DMS 273 (cell line): Measurements from ENCODE around the gene WDHD1.
"Not testable (repeated sequence)": the region's sequence is repeated elsewhere in the genome, so short reads cannot be mapped to it uniquely, and the experiment has no call there.

Experiments used
- DNase-seq: peaks from one replicate; lab custom pipeline; 2025; ENCODE audit not compliant: unreplicated experiment; lab: John Stamatoyannopoulos, UW

WDHD1 gene

GRCh38 chr14:54908973-54909372 lies 117.9 kb downstream of the WDHD1 start:
- DNase-seq = not testable (repeated sequence)

- DNase-seq = no peak
Measured at GRCh38 chr14:54908190-54908589, 118.7 kb downstream of the WDHD1 start.

GRCh38 chr14:54906075-54906474 lies 120.8 kb downstream of the WDHD1 start:
- no peak for DNase-seq

GRCh38 chr14:54902521-54903420 lies 124.1 kb downstream of the WDHD1 start, which contains the start of gene GCH1:
GCH1 (minus strand) TSS chr14:54902826; CDS start chr14:54902663, 163 bp downstream.
- DNase-seq = peak; percentile 91

GRCh38 chr14:54902143-54902520 lies 124.8 kb downstream of the WDHD1 start:
- DNase-seq = peak; percentile 85

GRCh38 chr14:54901380-54902142 lies 125.3 kb downstream of the WDHD1 start:
- DNase-seq = no peak

GRCh38 chr14:54899573-54899972 lies 127.3 kb downstream of the WDHD1 start:
- no peak for DNase-seq

- not testable (repeated sequence) for DNase-seq
Measured at GRCh38 chr14:54897809-54898555, 128.9 kb downstream of the WDHD1 start.

GRCh38 chr14:54895683-54896082 lies 131.2 kb downstream of the WDHD1 start:
- DNase-seq = no peak

- DNase-seq = no peak
Measured at GRCh38 chr14:54894995-54895394, 131.9 kb downstream of the WDHD1 start.

- DNase-seq = peak; percentile 77
Measured at GRCh38 chr14:54893151-54893760, 133.6 kb downstream of the WDHD1 start.

GRCh38 chr14:54891471-54892245 lies 135.2 kb downstream of the WDHD1 start:
- DNase-seq = no peak

GRCh38 chr14:54890788-54891187 lies 136.1 kb downstream of the WDHD1 start:
- no peak for DNase-seq

GRCh38 chr14:54889919-54890318 lies 137.0 kb downstream of the WDHD1 start:
- DNase-seq = no peak
